HG03135 (cell line): ENCODE measurements around the gene APOE.
"Not testable (repeated sequence)": the region's sequence is repeated elsewhere in the genome, so short reads cannot be mapped to it uniquely, and the experiment has no call there.

Experiments
- ATAC-seq: cut with Tn5 transposase; IDR thresholded peaks from one replicate; pipeline ENCODE4 v1.9.1; 2021; ENCODE audit warnings: mild to moderate bottlenecking, moderate library complexity; ENCODE audit not compliant: unreplicated experiment

APOE gene

DNA sequence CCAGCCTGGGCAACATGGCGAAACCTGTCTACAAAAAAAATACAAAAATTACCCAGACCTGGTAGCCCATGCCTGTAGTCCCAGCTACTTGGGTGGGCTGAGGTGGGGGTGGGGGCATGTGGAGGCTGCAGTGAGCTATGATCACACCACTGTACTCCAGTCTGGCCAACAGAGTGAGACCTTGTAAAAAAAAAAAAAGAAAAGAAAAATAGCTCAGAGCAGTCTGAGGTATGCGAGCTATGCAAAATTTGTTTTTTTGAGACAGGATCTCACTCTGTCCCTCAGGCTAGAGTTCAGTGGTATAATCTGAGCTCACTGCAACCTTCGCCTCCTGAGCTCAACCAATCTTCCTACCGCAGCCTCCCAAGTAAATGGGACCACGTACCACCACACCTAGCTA, 21.7 kb upstream of the APOE start:
- no peak for ATAC-seq

DNA sequence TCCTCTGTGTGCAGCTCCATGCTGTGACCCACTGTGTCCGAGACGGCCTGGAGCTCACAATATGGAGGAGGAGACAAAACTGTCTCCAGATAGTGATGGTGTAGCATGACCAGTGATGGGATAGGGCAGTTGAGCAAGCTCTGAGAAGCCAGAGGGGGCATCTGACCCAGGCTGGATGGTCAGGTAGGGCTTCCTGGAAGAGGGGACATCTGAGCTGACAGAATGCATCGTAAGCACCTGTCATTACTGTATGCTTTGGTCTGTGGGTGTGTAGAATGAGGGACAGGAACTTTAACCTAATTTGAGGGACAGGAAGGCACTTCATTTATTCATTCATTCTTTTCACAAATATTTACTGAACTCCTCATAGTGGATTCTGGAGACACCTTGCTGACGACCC, 21.0 kb upstream of the APOE start:
- ATAC-seq = no peak

DNA sequence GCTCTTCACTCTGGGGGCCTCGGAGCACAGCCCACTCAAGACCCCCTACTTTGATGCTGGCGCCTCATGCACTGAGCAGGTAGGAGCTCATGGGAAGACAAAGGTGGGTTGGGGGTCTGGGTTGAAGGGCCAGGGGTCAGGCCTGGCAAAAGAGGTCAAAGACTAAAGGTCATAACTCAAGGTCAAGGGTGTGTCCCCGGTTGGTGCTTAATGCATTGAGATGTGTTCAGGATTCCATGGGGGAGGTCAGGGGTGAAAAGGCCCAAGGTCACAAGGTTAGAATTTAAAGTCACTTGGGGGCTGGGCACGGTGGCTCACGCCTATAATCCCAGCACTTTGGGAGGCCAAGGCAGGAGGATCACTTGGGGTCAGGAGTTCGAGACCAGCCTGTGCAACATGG, 19.5 kb upstream of the APOE start:
- no peak for ATAC-seq

DNA sequence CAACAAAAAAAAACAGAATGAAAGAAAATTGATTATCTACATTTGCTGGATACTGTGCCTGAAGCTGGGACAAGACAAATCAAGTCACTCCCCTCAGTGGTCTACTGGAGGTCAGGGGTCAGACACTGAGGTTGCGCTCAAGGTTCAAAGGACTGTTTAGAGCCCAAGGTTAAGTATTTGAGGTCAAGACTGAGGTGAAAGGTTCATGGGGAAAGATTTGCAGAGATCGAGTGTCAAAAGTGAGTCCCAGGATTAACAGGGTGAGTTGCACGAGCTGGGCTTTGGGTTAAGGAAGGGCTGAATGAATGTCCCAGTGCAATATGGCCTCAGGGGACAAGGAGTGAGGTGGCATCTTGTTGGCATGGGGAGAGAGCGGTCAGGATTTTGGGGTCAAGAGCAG, 17.9 kb upstream of the APOE start:
- no peak for ATAC-seq

DNA sequence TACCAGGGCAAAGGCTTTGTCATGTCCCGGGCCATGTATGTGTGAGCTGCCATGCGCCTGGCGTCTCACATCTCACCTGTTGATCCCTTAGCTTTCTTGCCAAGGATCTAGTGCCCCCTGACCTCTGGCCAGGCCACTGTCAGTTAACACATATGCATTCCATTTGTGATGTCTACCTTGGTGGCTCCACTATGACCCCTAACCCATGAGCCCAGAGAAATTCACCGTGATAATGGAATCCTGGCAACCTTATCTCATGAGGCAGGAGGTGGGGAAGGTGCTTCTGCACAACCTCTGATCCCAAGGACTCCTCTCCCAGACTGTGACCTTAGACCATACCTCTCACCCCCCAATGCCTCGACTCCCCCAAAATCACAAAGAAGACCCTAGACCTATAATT, 17.3 kb upstream of the APOE start:
- ATAC-seq = not testable (repeated sequence)

DNA sequence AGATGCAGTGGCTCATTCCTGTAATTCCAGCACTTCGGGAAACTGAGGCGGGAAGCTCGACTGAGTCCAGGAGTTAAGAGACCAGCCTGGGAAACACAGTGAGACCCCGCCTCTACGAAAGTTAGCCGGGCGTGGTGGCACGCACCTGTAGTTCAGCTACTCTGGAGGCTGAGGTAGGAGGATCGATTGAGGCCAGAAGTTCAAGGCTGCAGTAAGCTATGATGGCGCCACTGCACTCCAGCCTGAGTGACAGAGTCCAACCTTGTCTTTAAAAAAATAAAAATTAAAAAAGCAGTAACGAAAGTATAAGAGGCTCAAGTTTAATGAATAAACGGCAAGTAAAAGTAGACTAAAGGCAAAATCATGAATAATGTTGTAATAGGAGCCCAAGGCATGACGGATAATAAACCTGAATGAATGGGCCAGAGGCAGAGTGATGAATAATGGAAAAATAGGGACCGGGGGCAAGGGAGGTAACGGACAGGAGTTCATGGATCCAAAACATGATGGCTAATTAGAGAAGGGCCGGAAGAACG, 15.7 kb upstream of the APOE start:
- no peak for ATAC-seq

DNA sequence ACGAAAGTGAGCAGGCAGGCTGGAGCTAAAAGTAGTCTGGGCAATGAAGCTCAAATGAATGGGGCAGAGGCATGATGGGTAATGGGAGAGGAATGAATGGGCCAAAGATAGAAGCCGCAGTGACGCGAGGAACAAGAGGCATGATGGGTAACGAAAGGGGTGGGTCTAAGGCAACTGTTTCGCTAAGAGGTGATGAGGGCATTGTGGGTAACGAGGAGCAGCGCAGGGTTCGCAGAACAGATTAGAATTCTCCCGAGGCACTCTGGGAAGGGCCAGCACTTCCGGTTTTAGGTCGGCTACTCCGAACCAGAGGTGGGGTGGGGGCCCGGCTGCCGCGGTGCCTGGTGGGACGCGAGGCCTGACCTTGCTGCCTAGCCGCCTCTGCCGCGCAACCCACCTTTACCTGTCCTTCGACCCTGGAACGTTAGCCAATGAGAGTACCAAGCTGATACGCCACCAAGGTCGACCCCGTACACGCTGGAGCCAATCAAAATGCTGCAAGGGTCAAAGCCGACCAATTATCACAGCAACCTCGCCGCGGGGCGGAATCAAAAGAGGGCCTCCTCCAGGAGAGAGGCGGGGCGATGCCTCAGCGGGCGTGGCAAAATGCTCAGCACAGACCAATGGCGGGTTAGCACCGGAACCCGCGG, 15.1 kb upstream of the APOE start:
- ATAC-seq = peak; percentile 78

DNA sequence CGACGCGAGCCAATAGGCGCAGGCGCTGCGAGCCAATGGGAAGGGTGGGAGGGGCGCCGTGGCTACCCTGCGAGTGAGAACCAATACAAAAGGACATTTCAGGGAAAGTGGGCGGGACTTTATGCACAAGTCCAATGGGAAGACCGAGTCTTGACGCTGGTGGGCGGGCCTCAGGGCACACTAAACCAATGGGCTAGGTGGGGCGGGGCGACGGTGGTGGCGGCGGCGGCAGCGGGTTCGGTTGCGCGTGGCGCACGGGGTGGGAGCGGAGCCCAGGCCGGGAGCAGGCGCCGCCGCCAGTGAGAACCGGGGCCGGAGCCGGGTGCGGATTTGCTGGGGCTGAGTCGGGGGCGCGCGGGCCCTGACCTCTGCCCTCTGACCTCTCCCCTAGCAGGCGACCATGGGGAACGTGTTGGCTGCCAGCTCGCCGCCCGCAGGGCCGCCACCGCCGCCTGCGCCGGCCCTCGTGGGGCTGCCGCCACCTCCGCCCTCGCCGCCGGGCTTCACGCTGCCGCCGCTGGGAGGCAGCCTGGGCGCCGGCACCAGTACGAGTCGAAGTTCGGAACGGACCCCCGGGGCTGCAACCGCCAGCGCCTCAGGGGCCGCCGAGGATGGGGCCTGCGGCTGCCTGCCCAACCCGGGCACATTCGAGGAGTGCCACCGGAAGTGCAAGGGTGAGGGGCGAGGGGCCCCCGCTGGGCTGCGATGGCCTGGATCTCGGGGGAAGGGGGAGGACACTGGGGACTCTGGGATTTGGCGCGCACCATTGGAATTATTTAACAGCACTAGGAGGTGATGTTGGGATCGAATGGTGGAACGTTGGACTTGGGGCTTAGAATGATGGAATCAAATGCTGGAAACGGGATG, 14.3 kb upstream of the APOE start, which contains the start of gene TOMM40:
TOMM40 (plus strand) TSS at position 239 of the 867 bp plus-strand sequence; CDS start at position 401, 162 bp downstream.
- ATAC-seq = peak; percentile 64

DNA sequence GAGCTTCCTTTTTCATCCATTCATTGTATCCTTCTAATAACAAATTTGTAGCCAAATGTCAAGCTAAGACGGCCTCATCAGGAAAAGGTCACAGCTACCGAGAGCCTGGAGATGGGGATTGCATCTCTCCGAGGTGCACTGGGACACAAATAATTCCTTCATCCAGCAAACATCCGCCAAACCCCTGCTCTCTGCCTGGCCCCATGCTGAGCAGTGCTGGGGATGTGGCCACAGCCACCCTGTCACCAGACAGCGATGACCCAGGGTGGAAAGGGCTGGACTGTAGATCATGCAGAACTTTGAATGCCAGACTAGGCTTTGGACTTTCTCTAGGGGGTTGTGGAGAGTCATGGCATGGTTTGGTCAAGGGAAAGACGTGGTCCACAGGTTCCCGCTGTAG, 12.7 kb upstream of the APOE start:
- no peak for ATAC-seq

DNA sequence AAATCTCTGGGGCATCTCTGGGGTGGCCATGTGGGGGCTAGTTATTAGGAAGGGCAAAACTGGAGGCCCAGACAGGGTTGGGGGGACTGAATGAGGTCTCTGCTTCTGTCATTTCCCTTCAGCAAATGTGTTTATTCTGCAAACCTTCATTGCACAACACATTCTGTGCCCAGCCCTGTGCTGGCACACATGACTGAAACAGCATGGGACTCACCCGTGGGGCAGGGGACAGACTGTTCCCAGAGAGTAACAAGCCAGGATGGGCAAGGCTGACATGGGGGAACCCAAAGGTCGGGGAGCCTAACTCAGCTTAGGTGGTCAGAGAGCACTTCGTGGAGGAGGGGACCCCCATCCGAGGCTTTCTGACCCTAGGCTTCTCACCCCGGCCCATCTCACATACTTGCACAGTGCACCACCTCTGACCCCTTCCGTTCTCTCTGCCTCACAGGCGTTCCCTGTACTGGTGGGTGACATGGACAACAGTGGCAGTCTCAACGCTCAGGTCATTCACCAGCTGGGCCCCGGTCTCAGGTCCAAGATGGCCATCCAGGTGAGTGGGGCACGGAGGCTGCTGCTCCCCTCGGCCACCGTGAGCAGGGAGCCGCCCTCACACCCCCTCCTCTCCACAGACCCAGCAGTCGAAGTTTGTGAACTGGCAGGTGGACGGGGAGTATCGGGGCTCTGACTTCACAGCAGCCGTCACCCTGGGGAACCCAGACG, 12.1 kb upstream of the APOE start:
- no peak for ATAC-seq

DNA sequence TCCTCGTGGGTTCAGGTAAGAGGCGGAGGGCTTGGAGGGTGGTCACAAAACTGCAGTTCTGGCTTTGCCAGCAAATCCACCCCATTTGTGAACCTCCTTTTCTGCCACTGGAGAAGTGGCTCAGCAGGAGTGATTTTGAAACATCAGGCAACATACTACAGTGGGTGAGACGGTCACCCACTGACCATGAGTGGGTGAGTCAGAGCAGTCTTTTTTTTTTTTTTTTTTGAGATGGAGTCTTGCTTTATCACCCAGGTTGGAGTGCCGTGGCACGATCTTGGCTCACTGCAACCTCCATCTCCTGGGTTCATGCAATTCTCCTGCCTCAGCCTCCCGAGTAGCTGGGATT, 11.6 kb upstream of the APOE start:
- no peak for ATAC-seq

DNA sequence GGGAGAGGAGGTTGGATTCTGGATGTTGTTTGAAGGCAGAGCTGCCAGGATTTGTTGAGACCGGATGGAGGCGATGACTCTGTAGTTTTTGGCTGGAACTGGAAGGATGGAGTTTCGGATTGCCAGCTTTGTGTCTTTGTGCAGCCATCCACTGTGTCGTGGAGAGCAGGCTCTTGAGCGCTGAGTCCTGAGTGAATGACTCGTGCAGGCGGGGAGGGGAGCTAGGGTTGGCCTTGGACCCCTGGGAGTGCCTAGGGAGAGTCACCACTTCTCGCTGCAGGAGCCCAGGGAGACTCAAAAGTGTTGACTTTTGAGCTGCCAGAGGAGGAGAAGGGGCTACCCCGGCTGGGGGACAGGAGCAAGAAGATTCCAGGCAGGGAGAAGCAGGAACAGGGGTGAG, 10.7 kb upstream of the APOE start:
- ATAC-seq = no peak

DNA sequence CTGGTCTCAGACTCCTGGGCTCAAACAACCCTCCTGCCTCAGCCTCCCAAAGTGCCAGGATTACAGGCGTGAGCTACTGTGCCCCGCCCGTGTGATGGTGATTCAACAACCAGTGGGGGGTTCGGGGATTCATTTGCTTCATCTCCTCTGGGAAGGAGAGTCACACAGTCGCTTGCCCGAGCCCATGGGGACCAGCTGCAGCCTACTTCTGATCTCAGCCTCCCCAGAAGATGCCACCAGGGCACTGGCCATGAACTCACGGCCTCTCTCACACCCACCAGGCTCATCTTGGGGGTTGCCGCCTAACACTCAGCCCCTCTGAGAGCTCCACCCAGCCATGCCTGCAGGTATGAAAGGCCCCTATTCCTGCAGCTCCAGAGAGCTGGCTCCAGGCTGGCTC, 7.8 kb upstream of the APOE start:
- no peak for ATAC-seq

DNA sequence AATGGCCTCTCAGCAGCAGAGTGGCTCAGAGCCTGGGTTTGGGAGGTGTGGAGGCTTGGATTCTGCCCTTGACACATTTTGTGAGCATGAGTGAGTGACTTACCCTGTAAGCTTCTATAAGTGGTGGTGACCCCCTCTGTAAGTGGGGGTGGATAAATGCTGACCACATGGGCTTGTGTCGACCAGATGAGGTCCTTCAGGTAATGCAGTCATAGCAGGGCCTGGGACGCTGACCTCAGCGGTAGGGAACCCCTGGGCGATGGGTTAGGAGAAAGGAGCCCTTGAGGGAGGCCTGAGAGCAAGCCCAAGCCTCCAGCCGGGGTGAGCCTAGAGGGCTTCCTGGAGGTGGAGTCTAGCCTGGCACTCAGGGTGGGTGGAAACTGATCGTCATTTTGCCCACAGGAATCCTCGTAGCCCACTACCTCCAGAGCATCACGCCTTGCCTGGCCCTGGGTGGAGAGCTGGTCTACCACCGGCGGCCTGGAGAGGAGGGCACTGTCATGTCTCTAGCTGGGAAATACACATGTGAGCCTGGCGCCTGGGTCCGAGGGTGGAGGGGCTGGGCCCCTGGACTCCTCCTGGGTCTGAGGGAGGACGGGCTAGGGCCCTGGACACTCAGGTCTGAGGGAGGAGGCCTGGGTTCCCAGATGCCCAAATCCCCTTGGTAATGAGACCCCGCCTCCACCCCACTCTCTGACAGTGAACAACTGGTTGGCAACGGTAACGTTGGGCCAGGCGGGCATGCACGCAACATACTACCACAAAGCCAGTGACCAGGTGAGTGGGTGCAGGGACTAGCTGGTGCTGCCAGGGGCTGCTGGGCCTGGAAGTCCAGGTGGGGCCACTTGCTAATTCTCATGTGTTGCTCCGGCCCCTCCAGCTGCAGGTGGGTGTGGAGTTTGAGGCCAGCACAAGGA, 5.0 kb upstream of the APOE start:
- ATAC-seq = no peak

DNA sequence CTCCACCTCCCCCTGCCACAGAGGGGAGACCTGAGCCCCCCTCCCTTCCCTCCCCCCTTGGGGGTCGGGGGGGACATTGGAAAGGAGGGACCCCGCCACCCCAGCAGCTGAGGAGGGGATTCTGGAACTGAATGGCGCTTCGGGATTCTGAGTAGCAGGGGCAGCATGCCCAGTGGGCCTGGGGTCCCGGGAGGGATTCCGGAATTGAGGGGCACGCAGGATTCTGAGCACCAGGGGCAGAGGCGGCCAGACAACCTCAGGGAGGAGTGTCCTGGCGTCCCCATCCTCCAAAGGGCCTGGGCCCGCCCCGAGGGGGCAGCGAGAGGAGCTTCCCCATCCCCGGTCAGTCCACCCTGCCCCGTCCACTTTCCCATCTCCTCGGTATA, 2.4 kb upstream of the APOE start:
- no peak for ATAC-seq

DNA sequence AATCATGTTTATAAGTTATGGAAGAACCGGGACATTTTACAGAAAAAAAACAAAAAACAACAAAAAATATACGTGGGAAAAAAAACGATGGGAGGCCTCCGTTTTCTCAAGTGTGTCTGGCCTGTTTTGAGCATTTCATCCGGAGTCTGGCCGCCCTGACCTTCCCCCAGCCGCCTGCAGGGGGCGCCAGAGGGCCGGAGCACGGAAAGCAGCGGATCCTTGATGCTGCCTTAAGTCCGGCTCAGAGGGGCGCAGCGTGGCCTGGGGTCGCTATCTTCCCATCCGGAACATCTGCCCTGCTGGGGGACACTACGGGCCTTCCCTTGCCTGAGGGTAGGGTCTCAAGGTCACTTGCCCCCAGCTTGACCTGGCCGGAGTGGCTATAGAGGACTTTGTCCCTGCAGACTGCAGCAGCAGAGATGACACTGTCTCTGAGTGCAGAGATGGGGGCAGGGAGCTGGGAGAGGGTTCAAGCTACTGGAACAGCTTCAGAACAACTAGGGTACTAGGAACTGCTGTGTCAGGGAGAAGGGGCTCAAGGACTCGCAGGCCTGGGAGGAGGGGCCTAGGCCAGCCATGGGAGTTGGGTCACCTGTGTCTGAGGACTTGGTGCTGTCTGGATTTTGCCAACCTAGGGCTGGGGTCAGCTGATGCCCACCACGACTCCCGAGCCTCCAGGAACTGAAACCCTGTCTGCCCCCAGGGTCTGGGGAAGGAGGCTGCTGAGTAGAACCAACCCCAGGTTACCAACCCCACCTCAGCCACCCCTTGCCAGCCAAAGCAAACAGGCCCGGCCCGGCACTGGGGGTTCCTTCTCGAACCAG, 1.8 kb upstream of the APOE start:
- no peak for ATAC-seq

DNA sequence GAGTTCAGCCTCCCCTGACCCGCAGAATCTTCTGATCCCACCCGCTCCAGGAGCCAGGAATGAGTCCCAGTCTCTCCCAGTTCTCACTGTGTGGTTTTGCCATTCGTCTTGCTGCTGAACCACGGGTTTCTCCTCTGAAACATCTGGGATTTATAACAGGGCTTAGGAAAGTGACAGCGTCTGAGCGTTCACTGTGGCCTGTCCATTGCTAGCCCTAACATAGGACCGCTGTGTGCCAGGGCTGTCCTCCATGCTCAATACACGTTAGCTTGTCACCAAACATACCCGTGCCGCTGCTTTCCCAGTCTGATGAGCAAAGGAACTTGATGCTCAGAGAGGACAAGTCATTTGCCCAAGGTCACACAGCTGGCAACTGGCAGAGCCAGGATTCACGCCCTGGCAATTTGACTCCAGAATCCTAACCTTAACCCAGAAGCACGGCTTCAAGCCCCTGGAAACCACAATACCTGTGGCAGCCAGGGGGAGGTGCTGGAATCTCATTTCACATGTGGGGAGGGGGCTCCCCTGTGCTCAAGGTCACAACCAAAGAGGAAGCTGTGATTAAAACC, 1.1 kb upstream of the APOE start:
- no peak for ATAC-seq

DNA sequence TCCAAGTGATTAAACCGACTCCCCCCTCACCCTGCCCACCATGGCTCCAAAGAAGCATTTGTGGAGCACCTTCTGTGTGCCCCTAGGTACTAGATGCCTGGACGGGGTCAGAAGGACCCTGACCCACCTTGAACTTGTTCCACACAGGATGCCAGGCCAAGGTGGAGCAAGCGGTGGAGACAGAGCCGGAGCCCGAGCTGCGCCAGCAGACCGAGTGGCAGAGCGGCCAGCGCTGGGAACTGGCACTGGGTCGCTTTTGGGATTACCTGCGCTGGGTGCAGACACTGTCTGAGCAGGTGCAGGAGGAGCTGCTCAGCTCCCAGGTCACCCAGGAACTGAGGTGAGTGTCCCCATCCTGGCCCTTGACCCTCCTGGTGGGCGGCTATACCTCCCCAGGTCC, 2.0 kb downstream of the APOE start:
- no peak for ATAC-seq

DNA sequence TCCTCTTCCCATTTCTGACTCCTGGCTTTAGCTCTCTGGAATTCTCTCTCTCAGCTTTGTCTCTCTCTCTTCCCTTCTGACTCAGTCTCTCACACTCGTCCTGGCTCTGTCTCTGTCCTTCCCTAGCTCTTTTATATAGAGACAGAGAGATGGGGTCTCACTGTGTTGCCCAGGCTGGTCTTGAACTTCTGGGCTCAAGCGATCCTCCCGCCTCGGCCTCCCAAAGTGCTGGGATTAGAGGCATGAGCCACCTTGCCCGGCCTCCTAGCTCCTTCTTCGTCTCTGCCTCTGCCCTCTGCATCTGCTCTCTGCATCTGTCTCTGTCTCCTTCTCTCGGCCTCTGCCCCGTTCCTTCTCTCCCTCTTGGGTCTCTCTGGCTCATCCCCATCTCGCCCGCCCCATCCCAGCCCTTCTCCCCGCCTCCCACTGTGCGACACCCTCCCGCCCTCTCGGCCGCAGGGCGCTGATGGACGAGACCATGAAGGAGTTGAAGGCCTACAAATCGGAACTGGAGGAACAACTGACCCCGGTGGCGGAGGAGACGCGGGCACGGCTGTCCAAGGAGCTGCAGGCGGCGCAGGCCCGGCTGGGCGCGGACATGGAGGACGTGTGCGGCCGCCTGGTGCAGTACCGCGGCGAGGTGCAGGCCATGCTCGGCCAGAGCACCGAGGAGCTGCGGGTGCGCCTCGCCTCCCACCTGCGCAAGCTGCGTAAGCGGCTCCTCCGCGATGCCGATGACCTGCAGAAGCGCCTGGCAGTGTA, 2.7 kb downstream of the APOE start:
- no peak for ATAC-seq
